ENCODE results near the gene TAF1C. TPM values are rescaled to one million over a fixed set of nuclear protein-coding genes. Genes with fewer than 3 reads are reported as not detected.

The TAF1C gene
- total RNA-seq, 3 donors from 2014 or later = 29.5 to 52.7 (median 39.0) TPM

GRCh38 chr16:84212631-84213030 lies 25.8 kb upstream of the TAF1C start:
- DNase-seq (ENCODE audit: low spot score in 2 of 2) = no peak
- no peak overlapping the region for H3K4me3 ChIP-seq
- H3K36me3 ChIP-seq = no peaks in the 10 kb centered on the region
- intact Hi-C loops (cut with DNase I; ENCODE audit: low total_unique reads) = no loop called here
- no peaks in the 10 kb centered on the region for H3K27me3 ChIP-seq
- H3K27ac ChIP-seq = no peak overlapping the region
- no peaks in the 10 kb centered on the region for H3K4me1 ChIP-seq
- H3K9me3 ChIP-seq = no peaks in the 10 kb centered on the region
- TF ChIP-seq CTCF (IDR thresholded peaks at IDR 0.05) (no peak), POLR2A (IDR thresholded peaks at IDR 0.05) (no peak), POLR2AphosphoS5 (IDR thresholded peaks at IDR 0.05) (no peak)

DNA sequence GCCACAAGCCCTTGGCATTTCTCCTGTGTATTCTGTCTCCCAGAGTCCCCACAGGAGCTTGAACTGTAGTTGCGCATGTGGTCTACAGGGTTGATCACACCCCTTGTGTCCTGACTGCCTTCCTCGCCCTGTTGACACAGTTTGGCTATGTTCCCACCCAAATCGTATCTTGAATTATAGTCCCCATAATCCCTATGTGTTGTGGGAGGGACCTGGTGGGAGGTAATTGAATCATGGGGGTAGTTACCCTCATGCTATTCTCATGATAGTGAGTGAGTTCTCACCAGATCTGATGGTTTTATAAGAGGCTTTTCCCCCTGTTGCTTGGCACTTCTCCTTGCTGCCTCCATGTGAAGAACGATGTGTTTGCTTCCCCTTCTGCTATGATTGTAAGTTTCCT lies 25.3 kb upstream of the TAF1C start:
- Histone ChIP-seq H3K27me3 (no peaks in the 10 kb centered on the region), H3K4me3 (no peak overlapping the region), H3K9me3 (no peaks in the 10 kb centered on the region), H3K27ac (no peak overlapping the region), H3K4me1 (no peaks in the 10 kb centered on the region), H3K36me3 (no peaks in the 10 kb centered on the region)
- no peak for DNase-seq (ENCODE audit: low spot score in 2 of 2)
- no peak for TF ChIP-seq CTCF (IDR thresholded peaks at IDR 0.05)
- TF ChIP-seq POLR2AphosphoS5 (IDR thresholded peaks at IDR 0.05) = no peak
- TF ChIP-seq POLR2A (IDR thresholded peaks at IDR 0.05) = no peak
- intact Hi-C loops (cut with DNase I; ENCODE audit: low total_unique reads) = no loop called here

DNA sequence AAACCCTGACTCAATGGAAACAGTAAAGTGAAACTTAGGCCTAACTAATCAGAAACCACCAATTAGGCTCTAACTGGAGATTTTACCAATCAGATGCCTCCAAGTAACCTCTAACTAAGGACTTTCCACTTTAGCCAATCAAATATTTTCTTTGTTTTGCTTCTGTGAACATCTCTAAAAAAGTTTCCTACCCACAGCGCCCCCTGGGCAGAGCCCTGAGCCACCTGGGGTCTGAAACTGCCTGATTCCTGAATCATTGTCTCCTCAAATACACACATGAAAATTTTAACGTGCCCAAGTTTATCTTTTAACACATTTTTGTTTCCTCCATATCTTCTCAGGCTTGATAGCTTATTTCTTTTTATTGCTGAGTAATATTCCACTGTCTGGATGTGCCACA lies 23.1 kb upstream of the TAF1C start:
- intact Hi-C loops (cut with DNase I; ENCODE audit: low total_unique reads) = no loop called here
- H3K27me3 ChIP-seq = no peaks in the 10 kb centered on the region
- no peaks in the 10 kb centered on the region for H3K36me3 ChIP-seq

DNA sequence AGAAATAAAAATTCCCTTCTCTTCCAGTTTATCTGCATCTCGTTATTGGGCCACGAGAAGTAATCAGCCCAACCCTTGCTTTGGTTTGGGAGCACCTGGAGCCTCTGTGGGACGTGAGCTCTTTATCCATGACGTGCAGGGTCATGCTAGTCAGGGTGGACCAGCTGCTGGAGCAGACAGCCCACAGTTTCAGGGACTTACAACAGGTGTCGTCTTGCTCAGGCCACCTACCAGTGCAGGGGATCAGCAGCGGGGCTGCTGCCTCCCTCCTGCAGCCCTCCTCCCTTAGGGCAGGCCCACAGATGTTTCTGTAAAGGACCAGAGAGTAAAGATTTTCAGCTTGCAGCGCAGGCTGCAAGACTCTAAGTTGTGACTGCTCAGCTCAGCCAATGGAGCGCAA lies 21.0 kb upstream of the TAF1C start:
- Histone ChIP-seq H3K36me3 (no peaks in the 10 kb centered on the region), H3K4me1 (no peaks in the 10 kb centered on the region), H3K9me3 (no peaks in the 10 kb centered on the region), H3K4me3 (no peak overlapping the region), H3K27ac (no peak overlapping the region), H3K27me3 (no peaks in the 10 kb centered on the region)
- DNase-seq (ENCODE audit: low spot score in 2 of 2) = no peak
- intact Hi-C loops (cut with DNase I; ENCODE audit: low total_unique reads) = no loop called here
- no peak for TF ChIP-seq POLR2AphosphoS5 (IDR thresholded peaks at IDR 0.05)
- no peak for TF ChIP-seq CTCF (IDR thresholded peaks at IDR 0.05)
- TF ChIP-seq POLR2A (IDR thresholded peaks at IDR 0.05) = no peak

More for the DNA sequence above, 23.1 kb upstream of the TAF1C start:
- Histone ChIP-seq H3K4me1 (no peaks in the 10 kb centered on the region), H3K27ac (no peak overlapping the region), H3K9me3 (no peaks in the 10 kb centered on the region), H3K4me3 (no peak overlapping the region)
- DNase-seq (ENCODE audit: low spot score in 2 of 2) = no peak
- no peak for TF ChIP-seq POLR2A (IDR thresholded peaks at IDR 0.05)
- no peak for TF ChIP-seq CTCF (IDR thresholded peaks at IDR 0.05)
- TF ChIP-seq POLR2AphosphoS5 (IDR thresholded peaks at IDR 0.05) = no peak

DNA sequence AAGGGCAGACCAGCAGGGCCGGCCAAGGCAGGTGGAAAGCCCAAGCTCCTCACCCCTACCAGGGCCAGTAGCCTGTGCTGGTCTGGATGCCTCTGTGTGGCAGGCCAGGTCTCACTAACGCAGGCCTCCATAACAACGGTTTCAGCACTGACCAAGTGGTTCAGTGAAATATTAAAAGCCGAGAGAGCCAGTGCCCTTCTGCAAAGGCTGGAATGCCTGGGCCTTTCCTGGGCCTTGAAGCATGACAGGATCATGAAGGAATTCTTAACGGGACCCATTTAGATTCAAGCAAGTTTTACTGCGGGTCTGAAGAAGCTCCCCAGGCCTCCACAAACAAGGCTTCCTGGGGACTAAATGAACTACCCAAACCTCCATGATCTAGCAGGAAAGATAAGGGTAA lies 20.4 kb upstream of the TAF1C start:
- H3K36me3 ChIP-seq = no peaks in the 10 kb centered on the region
- H3K9me3 ChIP-seq = no peaks in the 10 kb centered on the region
- no peak overlapping the region for H3K27ac ChIP-seq
- no peak for DNase-seq (ENCODE audit: low spot score in 2 of 2)
- intact Hi-C loops (cut with DNase I; ENCODE audit: low total_unique reads) = no loop called here
- no peaks in the 10 kb centered on the region for H3K4me1 ChIP-seq
- no peaks in the 10 kb centered on the region for H3K27me3 ChIP-seq
- TF ChIP-seq CTCF (IDR thresholded peaks at IDR 0.05) (no peak), POLR2AphosphoS5 (IDR thresholded peaks at IDR 0.05) (no peak)
- no peak overlapping the region for H3K4me3 ChIP-seq
